Omental fat pad (tissue), 4 donors: ENCODE data around the gene AMN. TPM values are rescaled to one million over a fixed set of nuclear protein-coding genes. Genes with fewer than 3 reads are reported as not detected.

Experiments used
- ATAC-seq: fragments of 150-250 bp; one replicate; pipeline ENCODE4 v1.9.1; 2016; ENCODE audit warnings: mild to moderate bottlenecking, moderate library complexity; ENCODE audit not compliant: low FRiP score
- DNase-seq: peaks from one replicate; pipeline ENCODE4 v3.0.0-alpha.2; 2019; ENCODE audit warnings: low spot score
- CTCF ChIP-seq, 3 donors: fragments of 450-650 bp; IDR thresholded peaks; one replicate each; pipeline ENCODE4 v1.5.1; 2016 to 2017; ENCODE audit warnings: antibody characterized with exemption in 3 of 3, mild to moderate bottlenecking in 3 of 3, moderate library complexity in 2 of 3
- total RNA-seq, 4 donors: library from RNA; depleted of rRNA; stranded (reverse); fragments of >200 nt; gene quantifications; one replicate each; pipeline ENCODE4 v1.1.0, GENCODE V29; 2016

The AMN gene
- total RNA-seq, 4 donors from 2014 or later, result 0.72 to 2.7 (median 1.7) TPM

- no peak for DNase-seq
- no peak for ATAC-seq
- no peak for TF ChIP-seq CTCF (IDR thresholded peaks at IDR 0.05)
These were observed 26.2 kb downstream of the AMN start for GRCh38 chr14:102948698-102949061.

GRCh38 chr14:102949062-102949800, 26.8 kb downstream of the AMN start:
- DNase-seq, result no peak
- no peak for ATAC-seq
- TF ChIP-seq CTCF (IDR thresholded peaks at IDR 0.05), result no peak

- TF ChIP-seq CTCF (IDR thresholded peaks at IDR 0.05), result no peak
- ATAC-seq (no peak), DNase-seq (no peak)
These were observed 27.5 kb downstream of the AMN start for GRCh38 chr14:102949801-102950451.

- DNase-seq, result no peak
- no peak for ATAC-seq
- no peak for TF ChIP-seq CTCF (IDR thresholded peaks at IDR 0.05)
These were observed 28.6 kb downstream of the AMN start for GRCh38 chr14:102951034-102951433.

GRCh38 chr14:102951799-102952198, 29.3 kb downstream of the AMN start:
- no peak for TF ChIP-seq CTCF (IDR thresholded peaks at IDR 0.05)
- ATAC-seq, result no peak
- DNase-seq, result no peak

GRCh38 chr14:102952276-102952675, 29.8 kb downstream of the AMN start:
- DNase-seq (no peak), ATAC-seq (no peak)
- no peak for TF ChIP-seq CTCF (IDR thresholded peaks at IDR 0.05)

GRCh38 chr14:102953100-102953499, 30.6 kb downstream of the AMN start:
- DNase-seq (no peak), ATAC-seq (peak; percentile 22)
- no peak for TF ChIP-seq CTCF (IDR thresholded peaks at IDR 0.05)
